ENCODE data around the gene SEPTIN1.

SEPTIN1 gene

DNA sequence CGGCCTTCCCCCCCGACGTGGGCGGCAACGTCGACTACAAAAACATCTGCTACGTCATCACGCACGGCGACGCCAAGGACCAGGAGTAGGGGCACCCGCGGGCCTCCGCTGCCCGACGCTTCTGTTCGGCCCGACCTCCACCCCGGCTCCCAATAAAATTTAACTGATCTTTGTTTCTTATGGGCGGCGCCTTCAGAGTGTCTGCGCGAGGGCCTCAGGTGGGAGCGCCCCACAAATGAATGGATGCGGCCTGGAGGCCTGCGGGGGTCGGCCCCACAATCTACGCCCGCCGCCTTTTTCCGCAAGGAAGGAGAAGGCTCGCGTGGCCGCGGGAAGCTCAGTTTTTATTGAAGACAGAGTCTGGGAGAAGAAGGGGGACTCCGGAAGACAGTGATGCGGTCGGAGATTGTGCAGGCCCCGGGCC lies 4.5 kb downstream of the SEPTIN1 start:
- H3K27ac ChIP-seq, result peak overlapping the region; percentile 97
- DNase-seq (ENCODE audit: low read depth, low spot score), result no peak

DNA sequence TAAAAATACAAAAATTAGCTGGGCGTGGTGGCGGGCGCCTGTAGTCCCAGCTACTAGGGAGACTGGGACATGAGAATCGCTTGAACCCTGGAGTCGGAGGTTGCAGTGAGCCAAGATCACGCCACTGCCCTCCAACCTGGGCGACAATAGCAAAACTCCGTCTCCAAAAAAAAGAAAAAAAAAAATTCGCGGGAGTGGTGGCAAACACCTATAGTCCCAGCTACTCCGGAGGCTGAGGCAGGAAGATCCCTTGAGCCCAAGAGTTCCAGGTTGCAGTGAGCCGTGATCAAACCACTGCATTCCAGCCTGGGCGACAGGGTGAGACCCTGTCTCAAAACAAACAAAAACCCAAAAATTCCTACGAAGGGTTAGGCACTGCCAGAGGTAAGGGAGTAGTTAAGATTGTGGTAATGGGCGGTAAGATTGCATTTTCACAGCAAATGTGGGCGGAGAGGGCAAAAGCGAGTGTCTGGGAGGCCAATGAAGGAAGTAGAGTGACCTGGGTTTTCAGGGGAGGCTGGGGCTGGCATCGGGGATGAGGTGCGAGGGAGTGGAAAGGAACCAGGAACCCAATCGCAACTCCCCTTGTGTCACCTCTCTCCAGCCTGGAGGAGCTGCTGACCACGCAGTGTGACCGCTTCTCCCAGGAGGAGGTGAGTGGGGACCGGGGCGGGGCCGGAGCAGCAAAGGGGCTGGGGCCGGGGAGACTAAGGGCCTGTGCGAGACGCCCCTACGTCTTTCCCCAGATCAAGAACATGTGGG lies 5.1 kb downstream of the SEPTIN1 start:
- no peak for DNase-seq (ENCODE audit: low read depth, low spot score)
- peak overlapping the region; percentile 97 for H3K27ac ChIP-seq

DNA sequence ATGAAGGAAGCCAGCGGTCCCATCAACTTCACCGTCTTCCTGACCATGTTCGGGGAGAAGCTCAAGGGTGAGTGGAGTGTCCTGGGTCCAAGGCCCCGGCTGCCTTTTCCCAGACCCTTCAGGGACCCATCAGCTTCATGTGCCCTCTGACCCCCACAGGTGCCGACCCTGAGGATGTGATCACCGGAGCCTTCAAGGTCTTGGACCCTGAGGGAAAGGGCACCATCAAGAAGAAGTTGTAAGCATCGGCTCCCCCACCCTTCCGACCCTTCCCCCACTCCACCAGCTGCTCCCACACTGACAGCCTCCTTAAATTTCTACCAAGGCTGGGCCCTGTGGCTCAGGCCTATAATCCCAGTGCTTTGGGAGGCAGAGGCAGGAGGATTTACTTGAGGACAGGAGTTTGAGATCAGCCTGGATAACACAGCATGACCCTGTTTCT lies 5.9 kb downstream of the SEPTIN1 start:
- H3K27ac ChIP-seq, result no peak overlapping the region
- DNase-seq (ENCODE audit: low read depth, low spot score), result no peak

DNA sequence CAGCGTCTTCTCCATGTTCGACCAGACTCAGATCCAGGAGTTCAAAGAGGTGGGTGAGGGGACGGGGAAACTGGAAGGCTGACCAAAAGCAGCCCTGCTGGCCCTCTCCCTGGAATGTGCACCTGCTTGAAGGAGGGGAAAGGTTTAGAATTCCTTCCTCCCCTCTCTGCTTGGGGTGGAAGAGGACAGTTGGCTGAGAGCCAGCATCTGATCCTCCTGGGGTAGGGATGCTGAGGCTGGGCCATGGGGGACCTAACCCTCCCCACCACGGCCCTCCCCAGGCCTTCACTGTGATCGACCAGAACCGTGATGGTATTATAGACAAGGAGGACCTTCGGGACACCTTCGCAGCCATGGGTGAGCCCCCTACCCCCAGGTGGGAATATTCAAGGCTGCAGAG lies 6.5 kb downstream of the SEPTIN1 start:
- DNase-seq (ENCODE audit: low read depth, low spot score), result no peak
- H3K27ac ChIP-seq, result no peak overlapping the region

DNA sequence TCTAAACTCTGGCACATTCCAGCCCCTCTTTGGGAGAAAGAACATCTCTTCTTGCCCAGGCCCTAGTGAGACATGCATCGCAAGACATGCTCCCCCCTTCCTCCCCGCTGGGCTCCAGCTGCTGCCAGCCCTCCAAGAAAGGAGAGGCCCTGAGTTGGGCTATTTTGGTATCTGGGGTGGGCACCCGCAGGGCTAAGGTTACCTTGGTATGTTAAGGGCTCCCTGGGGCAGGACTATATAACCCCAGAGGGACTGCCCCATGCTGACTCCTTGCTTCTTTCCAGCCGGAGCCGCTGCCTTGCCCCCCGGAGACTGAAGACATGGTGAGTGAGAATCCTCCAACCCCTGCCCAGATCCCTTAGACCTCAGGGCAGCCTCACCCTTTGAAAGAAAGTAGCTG lies 7.8 kb downstream of the SEPTIN1 start, which contains the start of gene MYL11:
TSS of gene MYL11 (plus strand) at position 265 of the 400 bp plus-strand sequence. CDS start at position 321, 56 bp downstream.
- no peak for DNase-seq (ENCODE audit: low read depth, low spot score)
- H3K27ac ChIP-seq, result no peak within 1 kb of the TSS

DNA sequence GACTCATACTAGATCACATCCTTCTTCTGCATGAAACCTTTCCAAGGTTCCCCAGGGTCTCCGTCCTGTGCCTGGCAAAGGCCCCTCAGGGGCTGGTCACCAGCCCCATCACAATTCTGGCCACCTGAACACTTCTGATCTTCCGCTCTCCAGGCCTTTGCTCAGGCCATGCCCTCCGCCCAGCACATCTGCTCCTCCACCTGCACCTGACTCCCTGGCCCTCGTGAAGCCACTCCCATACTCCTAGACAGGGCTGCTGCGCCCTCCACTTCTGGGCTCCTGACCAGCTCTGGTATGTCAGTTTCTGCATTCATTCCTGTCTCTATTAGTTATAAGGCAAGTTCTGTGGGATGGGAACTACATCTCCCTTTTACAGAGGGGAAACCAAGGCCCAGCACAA lies 9.6 kb downstream of the SEPTIN1 start:
- no peak overlapping the region for H3K27ac ChIP-seq
- DNase-seq (ENCODE audit: low read depth, low spot score), result no peak

DNA sequence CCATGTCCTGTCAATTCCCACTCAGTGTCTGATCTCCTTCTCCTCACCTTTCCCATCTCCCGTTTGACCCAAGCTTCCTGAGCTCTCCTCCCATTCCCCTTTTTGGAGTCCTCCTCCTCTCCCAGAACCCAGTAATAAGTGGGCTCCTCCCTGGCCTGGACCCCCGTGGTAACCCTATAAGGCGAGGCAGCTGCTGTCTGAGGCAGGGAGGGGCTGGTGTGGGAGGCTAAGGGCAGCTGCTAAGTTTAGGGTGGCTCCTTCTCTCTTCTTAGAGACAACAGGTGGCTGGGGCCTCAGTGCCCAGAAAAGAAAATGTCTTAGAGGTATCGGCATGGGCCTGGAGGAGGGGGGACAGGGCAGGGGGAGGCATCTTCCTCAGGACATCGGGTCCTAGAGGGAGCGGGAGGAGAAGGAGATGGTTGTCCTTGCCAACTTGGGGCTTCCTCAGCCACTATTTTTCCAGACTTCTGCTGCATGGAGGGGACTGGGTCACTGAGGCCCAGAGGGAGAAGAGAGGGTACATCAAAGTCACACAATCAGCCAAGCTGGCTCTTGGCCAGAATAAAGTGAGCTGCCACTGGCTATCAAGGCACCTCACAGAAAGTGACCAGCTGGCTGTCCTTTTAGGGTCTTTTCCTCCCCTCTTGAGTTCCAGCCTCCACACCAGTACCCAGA lies 10.2 kb downstream of the SEPTIN1 start:
- no peak for DNase-seq (ENCODE audit: low read depth, low spot score)
- no peak overlapping the region for H3K27ac ChIP-seq

DNA sequence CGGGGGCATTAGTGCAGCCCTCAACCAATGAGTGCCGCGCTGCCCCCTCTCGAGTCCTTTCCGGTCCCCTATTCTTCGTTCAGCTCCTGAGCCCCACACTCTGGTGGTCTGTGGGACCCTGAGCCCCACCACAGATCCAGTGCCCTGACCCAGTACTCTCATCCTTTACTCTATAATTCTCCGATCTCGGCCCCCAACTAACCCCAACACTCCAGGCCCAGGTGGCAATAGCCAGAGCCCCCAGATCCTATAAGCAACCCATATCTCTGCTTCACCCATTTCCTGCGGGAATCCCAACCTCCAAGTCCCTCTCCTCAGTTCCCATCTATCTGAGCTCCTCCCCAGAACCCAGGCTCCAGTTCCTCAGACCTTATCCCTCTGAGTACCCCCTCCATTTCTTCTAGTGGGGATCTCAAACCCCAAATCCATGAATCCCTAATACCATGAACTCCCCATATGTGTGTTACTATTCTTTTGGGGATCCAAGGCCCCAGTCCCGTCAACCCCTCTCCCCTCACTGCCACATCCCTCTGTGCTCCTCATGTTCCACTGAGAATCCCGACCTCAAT lies 11.0 kb downstream of the SEPTIN1 start:
- peak overlapping the region; percentile 24 for H3K27ac ChIP-seq
- DNase-seq (ENCODE audit: low read depth, low spot score), result no peak

DNA sequence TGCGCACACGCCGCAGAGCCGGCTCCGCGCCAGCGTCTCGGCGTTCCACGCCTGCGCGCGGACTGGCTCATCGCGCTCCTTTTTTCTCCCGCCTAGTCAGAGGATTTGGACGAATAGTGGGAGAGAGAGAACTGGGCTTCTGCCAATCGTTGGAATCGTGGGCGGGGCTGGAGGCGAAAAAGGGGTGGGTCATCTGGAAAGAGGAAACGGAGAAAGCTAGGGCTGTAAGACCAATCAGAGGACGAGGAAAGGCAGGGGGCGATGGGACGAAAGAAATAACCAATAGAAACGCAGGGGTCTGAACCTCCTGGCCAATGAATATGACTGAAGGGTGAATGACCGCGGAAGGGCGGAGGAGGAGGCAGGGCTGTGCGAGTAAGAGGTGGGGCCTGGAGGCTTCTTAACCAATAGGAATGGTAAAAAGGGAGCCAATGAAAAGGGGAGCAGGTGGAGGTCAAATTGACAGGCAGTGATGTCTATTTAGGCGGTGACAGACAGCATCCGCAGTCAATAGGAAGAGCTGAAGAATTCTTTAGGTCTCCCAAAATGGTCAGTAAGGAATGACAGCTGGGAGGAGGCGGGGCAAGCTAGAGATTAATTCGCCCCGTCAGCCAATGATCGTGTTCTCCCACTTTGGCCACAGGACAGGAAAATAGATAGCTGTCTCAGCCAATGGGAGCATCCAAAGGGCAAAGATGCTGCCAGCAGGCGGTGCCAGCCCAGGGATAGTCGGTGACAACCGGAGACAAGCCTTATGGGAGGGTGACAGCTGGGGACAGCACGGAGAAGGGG lies 11.7 kb downstream of the SEPTIN1 start, which contains the start of gene TBC1D10B:
TSS of gene TBC1D10B (minus strand) at position 39 of the 792 bp plus-strand sequence. CDS start 311 bp downstream, outside the sequence.
- H3K27ac ChIP-seq, result peak within 1 kb of the TSS; percentile 57
- peak; percentile 100 for DNase-seq (ENCODE audit: low read depth, low spot score)

DNA sequence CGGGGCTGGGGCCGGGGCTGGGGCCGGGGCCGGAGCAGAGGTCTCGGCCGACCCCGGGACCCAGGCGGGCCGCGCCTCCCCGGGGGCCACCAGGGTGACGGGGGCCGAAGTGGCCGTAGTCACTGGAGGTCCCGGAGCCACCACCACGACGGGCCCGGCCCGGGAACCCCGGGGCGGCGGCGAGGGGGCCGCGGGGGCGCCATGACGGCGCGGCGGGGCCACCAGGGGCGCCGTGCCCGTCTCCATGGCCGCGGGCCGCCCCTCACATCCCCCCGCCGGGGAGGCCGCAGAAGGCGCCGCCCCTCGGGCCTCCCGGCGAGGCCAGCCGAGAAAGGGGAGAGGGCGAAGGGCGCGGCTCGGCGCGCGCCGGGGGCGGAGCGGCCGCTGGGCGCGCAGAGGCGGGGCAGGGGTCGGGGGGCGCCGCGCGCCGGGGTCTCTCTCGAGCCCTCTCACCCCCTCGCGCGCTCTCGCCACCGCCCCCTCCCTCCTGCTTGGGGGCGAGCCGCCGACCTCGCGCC lies 12.4 kb downstream of the SEPTIN1 start:
- DNase-seq (ENCODE audit: low read depth, low spot score), result no peak
- peak overlapping the region; percentile 57 for H3K27ac ChIP-seq

DNA sequence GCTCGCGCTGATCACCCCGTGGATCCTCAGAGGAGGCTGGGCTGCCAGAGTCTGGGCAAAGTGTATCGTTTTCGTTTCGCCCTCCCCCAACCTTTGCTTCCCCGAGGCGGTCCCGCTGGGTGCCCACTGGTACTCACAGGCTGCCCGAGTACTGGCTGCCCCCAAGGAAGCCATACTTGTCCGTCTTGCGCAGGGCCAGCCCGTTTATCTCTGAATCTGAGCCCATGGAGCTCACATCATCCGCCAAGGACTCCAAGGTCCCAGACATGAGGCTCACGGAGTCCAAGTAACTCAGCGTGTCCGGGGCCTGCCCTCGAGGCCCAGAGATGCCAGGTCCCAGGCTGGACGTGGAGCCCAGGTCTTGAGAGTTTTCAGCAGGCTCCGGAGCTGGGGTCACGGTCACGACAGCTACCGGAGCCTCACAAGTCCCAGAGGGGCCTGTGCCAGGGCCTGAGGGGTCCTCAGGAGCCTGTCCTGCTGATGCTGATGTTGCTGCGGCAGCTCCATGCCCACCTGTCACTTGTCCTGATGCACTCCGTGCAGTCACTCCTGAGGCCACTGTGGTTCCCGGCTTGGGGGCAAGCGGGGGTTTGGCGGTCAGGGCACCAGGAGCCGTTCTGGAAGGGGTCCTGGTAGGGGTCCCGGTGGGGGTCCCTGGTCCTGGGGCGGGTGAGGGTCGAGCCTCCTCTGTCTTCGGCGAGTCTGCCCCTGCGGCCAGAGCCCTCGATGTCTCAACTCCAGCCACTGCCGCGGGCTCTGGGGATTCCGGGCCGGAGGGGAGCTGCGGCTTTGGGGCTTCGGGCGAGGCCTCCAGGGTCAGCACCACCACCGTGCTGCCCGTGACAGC lies 13.0 kb downstream of the SEPTIN1 start:
- H3K27ac ChIP-seq, result peak overlapping the region; percentile 57

DNA sequence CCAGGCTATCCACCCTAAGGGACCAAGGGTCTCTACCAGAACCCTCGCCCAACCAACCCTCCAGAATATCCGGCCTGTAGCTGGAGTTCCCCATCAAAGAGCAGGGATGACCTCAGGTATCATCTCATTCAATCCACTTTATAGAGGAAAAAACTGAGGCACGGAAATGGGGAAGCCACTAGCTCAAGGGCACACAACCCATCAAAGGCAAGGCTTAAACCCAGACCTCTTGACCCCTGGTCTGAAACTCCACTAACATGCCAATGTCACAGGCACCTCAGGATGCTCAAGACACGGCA lies 13.6 kb downstream of the SEPTIN1 start:
- H3K27ac ChIP-seq, result peak overlapping the region; percentile 57
- DNase-seq (ENCODE audit: low read depth, low spot score), result no peak

More for the DNA sequence above, 13.0 kb downstream of the SEPTIN1 start:
- DNase-seq (ENCODE audit: low read depth, low spot score), result no peak

DNA sequence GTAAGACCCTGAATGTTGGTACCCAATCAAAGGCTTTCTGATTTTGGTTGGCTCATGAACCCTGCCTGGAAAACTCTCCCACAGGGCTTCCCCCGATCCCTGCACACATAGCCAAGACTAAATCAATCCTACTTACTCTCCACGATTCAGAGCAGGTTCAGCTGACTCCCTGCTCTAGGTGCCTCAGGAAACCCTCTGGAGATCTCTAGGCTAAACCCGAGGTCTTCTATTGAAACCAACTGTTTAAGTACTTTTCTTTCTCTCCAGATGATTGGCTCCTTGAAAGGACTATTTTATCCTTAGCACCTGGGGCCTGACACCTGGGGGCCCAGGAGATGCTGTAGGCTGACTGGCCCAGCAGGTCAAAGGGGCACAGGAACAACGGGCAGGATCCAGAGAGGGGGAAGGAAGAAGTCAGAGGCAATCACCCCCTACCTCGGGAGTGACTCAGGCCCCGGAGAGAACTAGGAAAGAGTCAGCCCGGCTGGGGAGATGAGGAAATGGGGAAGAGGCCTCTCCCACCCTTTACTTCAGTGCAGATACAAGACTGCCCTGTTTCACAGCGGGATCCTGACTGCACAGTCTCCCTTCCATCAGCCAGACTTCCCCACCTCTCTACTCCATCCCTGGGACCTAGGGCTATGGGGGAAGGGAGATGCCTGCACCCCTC lies 14.1 kb downstream of the SEPTIN1 start:
- no peak for DNase-seq (ENCODE audit: low read depth, low spot score)
- peak overlapping the region; percentile 57 for H3K27ac ChIP-seq

DNA sequence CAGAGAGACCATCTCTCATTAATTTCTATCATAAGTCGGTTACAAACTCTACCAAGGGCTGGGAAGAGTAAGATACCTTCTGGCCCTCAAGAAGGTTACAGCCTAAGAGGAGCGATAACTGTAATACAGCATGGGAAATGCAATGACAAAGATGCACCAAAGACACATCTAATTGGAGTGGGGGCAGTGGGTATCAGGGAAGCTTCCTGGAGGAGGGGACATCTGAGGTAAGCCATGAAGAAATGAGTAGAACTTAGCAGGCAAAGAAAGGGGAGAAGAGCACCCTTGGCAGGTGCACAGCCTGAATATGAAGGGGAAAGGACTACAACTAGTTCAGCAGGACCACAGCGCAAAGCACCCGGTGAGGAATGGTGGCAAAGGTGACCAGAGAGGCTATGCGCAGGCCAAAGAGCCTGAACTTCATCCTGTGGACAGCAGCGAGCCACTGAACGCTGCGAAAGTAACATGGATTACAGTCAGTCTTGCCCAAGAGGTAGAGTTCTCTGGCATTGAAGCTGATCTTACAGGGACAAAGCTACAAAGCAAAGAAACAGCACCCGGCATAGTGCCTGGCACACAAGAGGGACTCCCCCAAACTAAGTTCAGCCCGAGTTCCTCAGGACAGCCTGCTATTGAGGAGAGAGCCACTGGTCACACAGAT lies 14.9 kb downstream of the SEPTIN1 start:
- no peak for DNase-seq (ENCODE audit: low read depth, low spot score)
- H3K27ac ChIP-seq, result peak overlapping the region; percentile 57

DNA sequence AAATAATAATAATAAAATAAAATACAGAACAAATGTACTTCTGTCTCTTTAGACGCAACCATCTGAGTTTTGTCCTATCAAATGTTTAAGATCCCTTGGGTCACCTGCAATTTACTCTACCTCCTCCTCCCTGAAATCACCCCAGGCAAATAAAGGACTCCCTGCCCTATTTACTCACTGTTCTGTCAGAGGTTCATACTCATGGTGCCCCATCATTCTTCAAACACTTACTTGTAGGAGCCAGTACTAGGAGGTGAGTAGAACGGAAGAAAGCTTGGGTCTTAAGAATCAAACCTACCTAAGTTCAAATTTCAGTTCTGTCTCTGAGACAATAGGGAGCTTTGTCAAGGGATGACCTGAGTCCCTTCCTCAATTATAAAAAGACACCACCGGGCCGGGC lies 15.8 kb downstream of the SEPTIN1 start:
- DNase-seq (ENCODE audit: low read depth, low spot score), result peak; percentile 27
- peak overlapping the region; percentile 57 for H3K27ac ChIP-seq

DNA sequence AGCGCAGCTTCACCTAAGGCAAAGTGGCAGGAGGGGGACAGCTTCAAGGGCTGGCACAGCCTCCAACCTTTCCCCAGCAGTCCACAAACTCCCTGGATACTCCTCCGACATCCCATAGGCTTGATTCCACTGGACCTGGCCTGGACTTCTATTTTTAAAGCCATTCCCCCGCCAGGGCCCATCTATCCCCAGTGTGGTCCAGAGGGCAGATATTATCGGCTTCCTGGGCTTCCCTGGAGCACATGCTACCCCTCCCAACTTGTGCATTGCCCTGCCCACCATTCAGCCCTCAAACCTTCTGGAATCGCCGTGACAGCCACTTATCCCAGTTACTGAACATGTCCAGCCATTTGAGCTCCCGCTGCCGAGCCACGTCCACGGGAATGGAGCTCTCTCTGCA lies 17.2 kb downstream of the SEPTIN1 start:
- DNase-seq (ENCODE audit: low read depth, low spot score), result no peak
- no peak overlapping the region for H3K27ac ChIP-seq

DNA sequence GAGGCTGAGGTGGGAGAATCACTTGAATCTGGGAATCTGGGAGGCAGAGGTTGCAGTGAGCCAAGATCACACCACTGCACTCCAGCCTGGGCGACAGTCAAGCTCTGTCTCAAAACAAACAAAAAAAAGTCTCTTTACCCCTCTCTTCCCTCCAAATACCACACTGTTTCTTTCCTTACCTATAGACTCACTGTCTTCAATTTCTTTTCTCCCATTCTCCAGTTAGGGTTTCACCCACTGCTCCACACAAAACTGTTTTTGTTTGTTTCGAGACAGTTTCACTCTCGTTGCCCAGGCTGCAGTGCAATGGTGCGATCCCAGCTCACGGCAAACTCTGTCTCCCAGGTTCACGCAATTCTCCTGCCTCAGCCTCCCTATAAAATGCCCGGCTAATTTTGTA lies 21.2 kb downstream of the SEPTIN1 start:
- no peak overlapping the region for H3K27ac ChIP-seq
- no peak for DNase-seq (ENCODE audit: low read depth, low spot score)

DNA sequence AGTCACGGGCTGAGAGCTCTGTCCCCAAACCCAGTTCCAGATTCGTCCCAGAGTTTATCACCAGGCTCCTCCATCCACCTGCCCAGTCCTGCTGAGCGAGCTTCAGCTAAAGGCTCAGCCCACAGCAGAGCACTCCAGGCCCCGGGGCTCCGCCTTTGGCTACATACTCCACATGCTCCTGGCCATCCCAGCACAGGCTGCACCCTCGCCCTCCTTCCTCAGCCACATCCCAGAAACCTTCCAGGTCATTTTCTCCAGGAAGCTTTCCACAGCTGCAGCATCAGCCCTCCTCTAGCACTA lies 22.5 kb downstream of the SEPTIN1 start:
- no peak for DNase-seq (ENCODE audit: low read depth, low spot score)

More for the DNA sequence above, 22.5 kb downstream of the SEPTIN1 start:
- no peak overlapping the region for H3K27ac ChIP-seq

All from epithelial cell of prostate (primary cell).